GM19351 (cell line): ENCODE measurements around the gene DCST2.

Experiments
- ATAC-seq: cut with Tn5 transposase; IDR thresholded peaks from one replicate; pipeline ENCODE4 v1.9.1; 2021; ENCODE audit warnings: mild to moderate bottlenecking, moderate library complexity; ENCODE audit not compliant: unreplicated experiment

Gene DCST2

GRCh38 chr1:155033524-155033923, at the start of gene DCST2, which contains the start of gene DCST1:
Gene DCST2 (minus strand): TSS chr1:155033781. CDS start chr1:155033701, 80 bp downstream.
Gene DCST1 (plus strand): TSS chr1:155033824. CDS start chr1:155034037, 213 bp downstream.
- no peak for ATAC-seq

GRCh38 chr1:155083052-155083541, 49.5 kb upstream of the DCST2 start:
- no peak for ATAC-seq

GRCh38 chr1:155082301-155083051, 48.9 kb upstream of the DCST2 start:
- no peak for ATAC-seq

DNA sequence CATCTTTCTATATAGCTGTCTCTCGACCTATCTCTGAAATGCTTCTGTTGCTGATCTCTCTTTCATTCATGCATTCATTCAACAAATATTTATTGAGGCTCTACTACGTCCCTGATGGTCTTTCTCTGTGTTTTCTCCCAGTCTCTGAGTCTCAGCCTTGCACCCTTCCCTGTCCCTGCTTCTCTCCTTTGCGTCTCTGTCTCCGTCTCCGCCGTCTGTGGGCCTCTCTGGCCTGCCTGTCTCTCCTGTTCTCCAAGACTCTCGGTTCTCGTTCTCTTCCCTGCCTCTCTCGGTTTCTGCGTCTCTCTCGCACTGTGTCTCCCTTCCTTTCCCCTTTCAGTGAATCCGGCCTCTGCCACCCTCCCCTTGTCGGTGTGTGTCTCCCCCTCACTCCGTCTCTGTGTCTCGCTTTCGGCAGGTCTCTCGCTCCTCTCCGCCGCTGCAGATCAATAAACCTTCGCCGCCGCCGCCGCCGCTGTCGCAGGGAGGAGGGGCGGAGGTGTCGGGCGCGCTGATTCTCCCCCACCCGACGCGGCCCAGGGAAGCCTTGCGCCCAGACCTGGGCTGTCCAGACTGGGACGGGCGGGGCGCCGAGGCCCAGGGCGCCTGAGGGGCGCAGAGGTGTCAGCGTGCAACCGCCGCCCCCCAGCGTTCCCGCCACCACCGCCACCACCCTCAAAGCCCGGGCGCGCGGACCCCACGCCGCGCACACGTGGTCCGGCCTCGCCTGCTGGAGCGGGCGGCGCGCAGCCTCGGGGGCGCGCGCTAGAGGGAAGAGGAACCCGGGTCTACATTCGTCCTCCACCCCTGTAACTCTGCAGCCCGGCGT, 48.1 kb upstream of the DCST2 start:
- ATAC-seq, result no peak

DNA sequence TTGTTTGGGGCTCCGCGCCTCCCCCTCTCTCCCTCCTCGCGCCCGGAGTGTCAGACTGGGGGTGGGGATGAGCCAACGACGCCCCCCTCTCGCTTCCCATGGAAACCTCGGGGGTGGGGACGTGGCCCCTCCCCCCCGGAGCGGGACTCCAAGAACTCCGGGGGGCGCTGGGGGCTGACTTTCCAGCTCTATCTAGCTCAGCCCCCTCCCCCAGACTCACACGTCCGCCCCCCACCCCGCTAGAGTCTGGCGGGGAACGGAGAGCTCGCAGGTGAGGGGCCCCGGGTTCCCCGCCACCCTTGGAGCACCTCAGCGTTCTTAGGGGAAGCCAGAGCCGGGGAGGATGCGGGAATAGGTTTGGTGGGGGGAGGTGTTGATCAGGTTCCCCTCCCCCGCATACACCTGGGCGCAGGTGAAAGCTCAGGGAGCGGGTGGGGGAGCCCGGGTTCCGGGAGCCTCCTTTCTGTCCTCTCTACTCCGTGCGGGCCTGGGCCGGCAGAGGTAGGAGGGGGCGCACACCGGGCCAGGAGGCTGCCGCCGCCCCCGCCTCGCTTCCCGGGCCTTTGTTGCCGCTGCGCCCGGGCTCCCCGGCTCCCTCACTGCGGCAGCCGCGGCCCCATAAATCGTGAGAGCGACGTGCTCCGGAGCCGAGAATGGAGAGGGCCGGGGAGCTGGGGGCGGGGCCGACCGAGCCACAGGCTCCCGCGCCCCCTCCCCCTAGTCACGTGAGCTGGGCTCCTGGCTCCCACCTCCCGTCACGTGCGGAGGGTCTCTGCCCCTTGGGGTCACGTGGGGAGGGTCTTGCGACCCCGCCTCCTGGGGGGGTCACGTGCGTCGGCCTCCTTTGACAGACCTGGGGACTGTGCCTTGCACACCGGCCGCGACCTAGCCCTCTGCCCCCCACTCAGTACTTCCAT, 47.0 kb upstream of the DCST2 start:
- ATAC-seq, result no peak

GRCh38 chr1:155079487-155080311, 46.1 kb upstream of the DCST2 start:
- no peak for ATAC-seq

GRCh38 chr1:155079210-155079486, 45.6 kb upstream of the DCST2 start:
- no peak for ATAC-seq

DNA sequence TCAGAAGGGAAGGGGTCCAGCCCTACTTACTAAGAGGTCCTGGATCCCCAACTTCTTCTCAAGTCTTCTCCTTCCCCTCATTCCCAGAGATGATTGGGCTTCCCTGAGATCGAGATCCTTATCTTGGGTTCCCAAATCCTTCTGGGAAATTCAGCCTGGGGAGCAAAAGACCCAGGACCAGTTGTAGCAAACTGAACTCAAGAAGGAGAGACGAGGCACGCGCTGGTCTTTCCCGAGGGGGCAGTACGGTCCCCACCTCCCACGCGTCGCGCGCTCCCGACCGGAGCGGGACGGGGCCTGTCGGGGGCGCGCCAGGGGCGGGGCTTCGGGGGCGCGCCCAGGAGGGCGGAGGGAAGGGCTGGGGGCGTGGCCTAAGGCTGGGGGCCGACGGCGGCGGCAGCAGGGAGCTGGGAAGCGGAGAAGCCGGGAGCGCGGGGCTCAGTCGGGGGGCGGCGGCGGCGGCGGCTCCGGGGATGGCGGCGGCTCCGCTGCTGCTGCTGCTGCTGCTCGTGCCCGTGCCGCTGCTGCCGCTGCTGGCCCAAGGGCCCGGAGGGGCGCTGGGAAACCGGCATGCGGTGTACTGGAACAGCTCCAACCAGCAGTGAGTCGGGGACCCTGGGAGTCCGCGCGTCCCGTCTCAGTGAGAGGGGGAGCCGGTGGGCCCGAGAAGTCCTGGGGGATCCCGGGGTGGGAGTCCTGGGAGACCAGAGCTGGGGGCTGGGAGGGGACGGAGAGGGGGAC, 45.1 kb upstream of the DCST2 start, which contains the start of gene EFNA3:
Gene EFNA3 (plus strand): TSS at position 369 of the 741 bp plus-strand sequence. CDS start 105 bp downstream, at position 474.
- no peak for ATAC-seq

DNA sequence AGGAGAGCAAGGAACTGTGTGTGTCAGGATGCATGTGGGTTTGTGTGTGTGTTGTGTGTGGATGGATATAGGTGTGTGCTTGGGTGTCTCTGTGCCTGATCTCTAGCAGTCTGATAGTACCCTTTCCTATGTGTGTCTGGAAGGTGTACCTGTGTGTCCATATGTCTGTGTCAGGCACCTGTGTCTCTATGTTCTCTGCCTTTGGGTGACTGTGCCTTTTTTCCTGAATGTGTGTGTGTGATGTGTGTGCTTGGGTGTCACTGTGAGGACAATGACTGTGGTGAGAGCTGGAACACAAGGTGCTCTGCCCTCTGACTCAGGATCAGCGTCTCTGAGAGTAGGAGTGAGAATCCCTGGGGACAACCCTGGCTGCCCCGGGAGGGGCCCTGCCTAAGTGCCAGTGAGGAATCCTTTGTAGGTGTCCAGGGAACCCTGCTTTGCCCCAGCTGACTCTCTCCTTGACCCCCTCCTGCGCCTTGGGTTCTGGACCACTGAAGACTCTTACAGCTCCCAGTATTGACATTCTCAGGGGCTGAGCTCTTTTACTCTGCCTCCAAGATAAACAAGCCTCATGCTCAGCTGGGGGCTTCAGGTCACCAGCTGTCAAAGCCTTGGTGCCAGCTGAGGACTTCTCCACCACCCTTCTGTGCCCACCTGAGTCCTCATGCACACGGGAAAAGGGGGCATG, 44.3 kb upstream of the DCST2 start:
- ATAC-seq, result no peak

DNA sequence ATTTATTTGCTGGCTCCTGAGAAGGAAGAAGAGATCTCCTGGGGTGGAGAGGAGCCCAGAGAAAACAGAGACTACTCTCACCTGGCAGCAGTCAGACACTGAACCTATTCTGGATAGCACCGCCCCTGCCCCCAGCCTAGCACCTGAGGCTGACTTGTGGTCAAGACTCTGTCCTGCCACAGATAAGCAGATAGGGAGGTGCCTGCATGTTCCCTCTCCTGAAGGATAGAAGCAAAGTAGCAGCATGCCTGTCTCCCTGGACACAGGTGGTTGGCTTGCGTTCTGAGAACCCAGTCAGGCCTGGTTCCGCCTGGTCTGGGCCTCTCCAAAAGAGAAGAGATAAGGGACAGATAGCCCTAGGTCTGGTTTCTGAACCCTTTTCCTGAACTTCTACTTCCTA, 43.8 kb upstream of the DCST2 start:
- no peak for ATAC-seq

GRCh38 chr1:155076371-155076770, 42.8 kb upstream of the DCST2 start:
- ATAC-seq, result no peak

GRCh38 chr1:155075535-155075934, 42.0 kb upstream of the DCST2 start:
- ATAC-seq, result no peak

DNA sequence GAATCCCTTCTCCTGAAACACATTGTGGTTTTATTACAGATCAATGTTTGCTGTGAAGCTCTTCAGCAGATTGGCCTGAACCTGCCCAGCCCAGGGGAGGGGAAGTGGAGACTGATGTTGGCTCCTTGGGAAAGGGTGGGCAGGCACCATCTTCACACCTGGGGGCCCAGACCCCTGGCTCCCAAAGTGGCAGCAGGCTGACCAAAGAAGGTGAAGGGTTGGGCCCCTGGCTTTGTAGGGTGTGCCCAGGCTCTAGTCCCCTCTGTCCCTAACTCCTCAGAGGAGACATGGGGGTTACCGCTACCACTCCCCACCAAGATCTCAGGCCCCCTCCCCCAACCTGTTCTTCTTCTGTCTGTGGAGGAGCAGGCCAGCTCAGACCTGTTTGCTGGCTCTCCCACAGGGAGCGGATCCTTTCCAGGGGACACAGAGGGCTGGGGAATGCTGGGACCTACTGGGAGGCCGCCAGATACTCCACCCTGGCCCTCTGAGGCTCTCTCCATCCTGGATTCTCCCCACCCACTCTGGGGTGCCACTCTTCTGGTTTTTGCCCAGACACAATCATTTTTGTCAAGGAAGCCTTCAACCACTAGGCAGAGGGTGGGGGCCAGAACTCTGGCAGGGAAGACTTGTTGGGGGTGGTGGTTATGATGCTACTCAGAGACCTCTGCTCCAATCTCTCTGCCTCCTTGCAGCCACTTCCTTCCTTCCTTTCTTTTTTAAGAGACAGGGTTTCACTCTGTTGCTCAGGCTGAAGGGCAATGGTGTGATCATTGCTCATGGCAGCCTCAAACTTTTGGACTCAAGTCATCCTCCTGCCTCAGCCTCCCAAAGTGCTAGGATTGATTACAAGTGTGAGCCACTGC, 40.0 kb upstream of the DCST2 start:
- ATAC-seq, result no peak

GRCh38 chr1:155072531-155073289, 39.1 kb upstream of the DCST2 start:
- no peak for ATAC-seq

GRCh38 chr1:155071701-155072100, 38.1 kb upstream of the DCST2 start:
- ATAC-seq, result no peak

DNA sequence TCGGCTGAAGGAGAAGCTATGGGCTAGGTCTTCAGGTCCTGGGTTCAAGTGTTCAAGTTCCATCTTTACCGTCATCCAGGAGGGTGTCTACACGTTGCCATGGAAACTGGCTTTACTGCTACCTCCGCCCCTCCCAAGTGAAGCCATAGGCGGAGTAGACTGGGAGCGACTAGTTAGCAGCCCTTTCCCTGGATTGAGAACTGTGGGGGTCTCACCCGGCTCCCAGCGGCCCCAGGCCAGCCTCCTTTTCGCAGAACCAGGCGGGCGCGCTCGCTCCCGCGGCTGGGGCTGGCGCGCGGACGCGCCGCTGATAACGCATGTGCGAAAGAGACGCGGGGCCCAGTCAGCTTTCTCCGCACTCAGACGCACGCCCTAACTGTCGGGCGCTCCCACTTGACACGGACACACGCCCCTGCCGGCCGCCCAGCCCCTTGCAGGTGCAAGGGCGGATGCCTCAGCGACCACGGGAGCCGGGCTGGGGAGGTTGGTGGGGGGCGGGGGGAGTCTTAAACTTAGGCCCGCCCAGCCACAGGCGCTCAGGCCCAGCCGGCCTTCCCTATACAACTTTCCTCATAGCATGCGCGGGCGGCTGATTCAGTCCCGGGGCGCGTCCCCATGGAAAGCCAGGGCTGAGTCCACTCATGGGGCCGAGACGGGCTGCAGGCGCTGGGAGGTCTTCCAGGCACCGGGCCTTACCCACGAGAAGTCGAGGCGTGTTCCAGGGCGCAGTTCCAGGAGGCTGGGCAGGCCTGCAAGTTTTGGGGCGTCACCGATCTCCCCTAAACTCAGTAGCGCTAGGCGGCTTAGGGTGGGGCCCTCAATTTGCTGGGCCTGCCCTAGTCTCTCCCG, 37.4 kb upstream of the DCST2 start:
- ATAC-seq, result peak; percentile 66
